NCI-H2171 (cell line): ENCODE data around the gene BTN3A1.

ENCODE experiments used
- DNase-seq: peaks from one replicate; lab custom pipeline; 2025; lab: John Stamatoyannopoulos, UW

Gene BTN3A1

GRCh38 chr6:26379740-26380139 is 22.3 kb upstream of the BTN3A1 start:
- DNase-seq, result no peak

- DNase-seq, result no peak
Measured at GRCh38 chr6:26380256-26380655, 21.8 kb upstream of the BTN3A1 start.

GRCh38 chr6:26382121-26382520 is 20.0 kb upstream of the BTN3A1 start:
- no peak for DNase-seq

GRCh38 chr6:26383624-26384417 is 18.3 kb upstream of the BTN3A1 start:
- DNase-seq, result peak; percentile 51

GRCh38 chr6:26385734-26386125 is 16.3 kb upstream of the BTN3A1 start:
- no peak for DNase-seq

- no peak for DNase-seq
Measured at GRCh38 chr6:26387565-26387964, 14.5 kb upstream of the BTN3A1 start.

- no peak for DNase-seq
Measured at GRCh38 chr6:26388014-26388413, 14.1 kb upstream of the BTN3A1 start.

- DNase-seq, result no peak
Measured at GRCh38 chr6:26388441-26388840, 13.6 kb upstream of the BTN3A1 start.

- no peak for DNase-seq
Measured at GRCh38 chr6:26389349-26389894, 12.7 kb upstream of the BTN3A1 start.

GRCh38 chr6:26390531-26390930 is 11.5 kb upstream of the BTN3A1 start:
- DNase-seq, result no peak

GRCh38 chr6:26392932-26393636 is 9.0 kb upstream of the BTN3A1 start:
- peak; percentile 17 for DNase-seq

GRCh38 chr6:26394289-26394688 is 7.8 kb upstream of the BTN3A1 start:
- DNase-seq, result peak; percentile 58

GRCh38 chr6:26398555-26398954 is 3.5 kb upstream of the BTN3A1 start:
- DNase-seq, result no peak

- no peak for DNase-seq
Measured at GRCh38 chr6:26400626-26401025, 1.4 kb upstream of the BTN3A1 start.

GRCh38 chr6:26401389-26401986 is 587 bp upstream of the BTN3A1 start:
- DNase-seq, result no peak

GRCh38 chr6:26403893-26404292 is 1.8 kb downstream of the BTN3A1 start:
- no peak for DNase-seq

- DNase-seq, result no peak
Measured at GRCh38 chr6:26404546-26404945, 2.5 kb downstream of the BTN3A1 start.

GRCh38 chr6:26408828-26409730 is 7.0 kb downstream of the BTN3A1 start:
- no peak for DNase-seq

GRCh38 chr6:26411751-26412150 is 9.7 kb downstream of the BTN3A1 start:
- no peak for DNase-seq

- DNase-seq, result no peak
Measured at GRCh38 chr6:26412228-26412627, 10.2 kb downstream of the BTN3A1 start.

GRCh38 chr6:26412954-26413353 is 10.9 kb downstream of the BTN3A1 start:
- no peak for DNase-seq

GRCh38 chr6:26414281-26414680 is 12.2 kb downstream of the BTN3A1 start:
- DNase-seq, result no peak
